Measurements from ENCODE around the gene CCL24. TPM values are rescaled to one million over a fixed set of nuclear protein-coding genes. Genes with fewer than 3 reads are reported as not detected.

Gene CCL24
- total and polyA plus RNA-seq, 10 of the 15 experiments (the other 5 are each of a cell fraction or from before 2014, with no cell fraction given) = not detected

GRCh38 chr7:75861636-75862035 lies 48.0 kb upstream of the CCL24 start:
- Histone ChIP-seq H2AFZ (ENCODE audit: control insufficient read depth, low read depth, low read length) (no peak overlapping the region), H4K20me1 (ENCODE audit: control insufficient read depth, insufficient read depth) (no peaks in the 10 kb centered on the region), H3K27ac (ENCODE audit: control insufficient read depth, insufficient read depth) (no peak overlapping the region), H3K27me3 (replicated peaks in 1 of 2; ENCODE audit: control insufficient read depth in 2 of 2, insufficient read depth in 2 of 2, low read length in 1 of 2) (no peaks in the 10 kb centered on the region), H3K36me3 (ENCODE audit: control insufficient read depth in 2 of 2, insufficient read depth in 2 of 2, low read length in 1 of 2) (no peaks in the 10 kb centered on the region), H3K4me2 (ENCODE audit: control insufficient read depth, insufficient read depth) (no peak overlapping the region), H3K79me2 (ENCODE audit: control insufficient read depth, insufficient read depth, low read length) (no peaks in the 10 kb centered on the region), H3K4me1 (ENCODE audit: control insufficient read depth, insufficient read depth, low read length) (no peaks in the 10 kb centered on the region), H3K9me3 (replicated peaks; ENCODE audit: control insufficient read depth, insufficient read depth, low read length) (no peaks in the 10 kb centered on the region), H3K4me3 (no peak overlapping the region), H3K9ac (ENCODE audit: control insufficient read depth, insufficient read depth, low read length) (no peak overlapping the region)
- no peak for DNase-seq (ENCODE audit: low read depth, low spot score)
- WGBS (ENCODE audit: insufficient coverage, insufficient replicate concordance, low lambda C conversion rate, missing lambda C conversion rate) = 63% methylated on average over 4 of the region's 4 CpGs
- intact Hi-C loops (cut with micrococcal nuclease; ENCODE audit: unreplicated experiment) = no loop called here
- FAIRE-seq = no peak
- no TSS peak for BruUV-seq (replicated peaks)
- ChIA-PET CTCF (interaction anchor here (0.8 to 1.5 kb wide), 2 partner anchors 159 to 161 kb away, joined by 3 to 6 read pairs; no protein-coding TSS in a partner anchor), RAD21 (ENCODE audit: unreplicated experiment) (interaction anchor here (0.6 to 1.3 kb wide), 2 partner anchors 17 to 159 kb away, joined by 3 read pairs; partner anchors contain the start of gene RHBDD2), SMC1A (ENCODE audit: uncharacterized antibody, unreplicated experiment) (interaction anchor here (0.5 to 1.2 kb wide), 2 partner anchors 9 to 54 kb away, joined by 3 read pairs; no protein-coding TSS in a partner anchor), POLR2A (no interaction called here)
- in situ Hi-C loops (cut with MboI) = no loop called here
- no peak for ATAC-seq
- no peak for TF ChIP-seq ATF7 (IDR thresholded peaks at IDR 0.05; ENCODE audit: low read depth)
- no peak for TF ChIP-seq CUX1 (IDR thresholded peaks at IDR 0.05; ENCODE audit: insufficient replicate concordance, low read depth, low read length)
- TF ChIP-seq, protein P1, sequence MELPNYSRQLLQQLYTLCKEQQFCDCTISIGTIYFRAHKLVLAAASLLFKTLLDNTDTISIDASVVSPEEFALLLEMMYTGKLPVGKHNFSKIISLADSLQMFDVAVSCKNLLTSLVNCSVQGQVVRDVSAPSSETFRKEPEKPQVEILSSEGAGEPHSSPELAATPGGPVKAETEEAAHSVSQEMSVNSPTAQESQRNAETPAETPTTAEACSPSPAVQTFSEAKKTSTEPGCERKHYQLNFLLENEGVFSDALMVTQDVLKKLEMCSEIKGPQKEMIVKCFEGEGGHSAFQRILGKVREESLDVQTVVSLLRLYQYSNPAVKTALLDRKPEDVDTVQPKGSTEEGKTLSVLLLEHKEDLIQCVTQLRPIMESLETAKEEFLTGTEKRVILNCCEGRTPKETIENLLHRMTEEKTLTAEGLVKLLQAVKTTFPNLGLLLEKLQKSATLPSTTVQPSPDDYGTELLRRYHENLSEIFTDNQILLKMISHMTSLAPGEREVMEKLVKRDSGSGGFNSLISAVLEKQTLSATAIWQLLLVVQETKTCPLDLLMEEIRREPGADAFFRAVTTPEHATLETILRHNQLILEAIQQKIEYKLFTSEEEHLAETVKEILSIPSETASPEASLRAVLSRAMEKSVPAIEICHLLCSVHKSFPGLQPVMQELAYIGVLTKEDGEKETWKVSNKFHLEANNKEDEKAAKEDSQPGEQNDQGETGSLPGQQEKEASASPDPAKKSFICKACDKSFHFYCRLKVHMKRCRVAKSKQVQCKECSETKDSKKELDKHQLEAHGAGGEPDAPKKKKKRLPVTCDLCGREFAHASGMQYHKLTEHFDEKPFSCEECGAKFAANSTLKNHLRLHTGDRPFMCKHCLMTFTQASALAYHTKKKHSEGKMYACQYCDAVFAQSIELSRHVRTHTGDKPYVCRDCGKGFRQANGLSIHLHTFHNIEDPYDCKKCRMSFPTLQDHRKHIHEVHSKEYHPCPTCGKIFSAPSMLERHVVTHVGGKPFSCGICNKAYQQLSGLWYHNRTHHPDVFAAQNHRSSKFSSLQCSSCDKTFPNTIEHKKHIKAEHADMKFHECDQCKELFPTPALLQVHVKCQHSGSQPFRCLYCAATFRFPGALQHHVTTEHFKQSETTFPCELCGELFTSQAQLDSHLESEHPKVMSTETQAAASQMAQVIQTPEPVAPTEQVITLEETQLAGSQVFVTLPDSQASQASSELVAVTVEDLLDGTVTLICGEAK (IDR thresholded peaks at IDR 0.05; ENCODE audit: borderline replicate concordance) = no peak
- no peak for TF ChIP-seq TBL1XR1 (IDR thresholded peaks at IDR 0.05; ENCODE audit: low read depth, low read length)
- TF ChIP-seq, protein P2, sequence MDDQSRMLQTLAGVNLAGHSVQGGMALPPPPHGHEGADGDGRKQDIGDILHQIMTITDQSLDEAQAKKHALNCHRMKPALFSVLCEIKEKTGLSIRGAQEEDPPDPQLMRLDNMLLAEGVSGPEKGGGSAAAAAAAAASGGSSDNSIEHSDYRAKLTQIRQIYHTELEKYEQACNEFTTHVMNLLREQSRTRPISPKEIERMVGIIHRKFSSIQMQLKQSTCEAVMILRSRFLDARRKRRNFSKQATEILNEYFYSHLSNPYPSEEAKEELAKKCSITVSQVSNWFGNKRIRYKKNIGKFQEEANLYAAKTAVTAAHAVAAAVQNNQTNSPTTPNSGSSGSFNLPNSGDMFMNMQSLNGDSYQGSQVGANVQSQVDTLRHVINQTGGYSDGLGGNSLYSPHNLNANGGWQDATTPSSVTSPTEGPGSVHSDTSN (IDR thresholded peaks at IDR 0.05; ENCODE audit: insufficient replicate concordance, low read depth, low read length) = no peak

Data from GM12878 (cell line).